H1 (cell line): ENCODE results near the gene HOXA13. TPM values are rescaled to one million over a fixed set of nuclear protein-coding genes. Genes with fewer than 3 reads are reported as not detected.

ENCODE experiments used
- CTCF ChIA-PET: fragments of 300-600 bp; sonication (Branson Sonifier 250); formaldehyde crosslinking; loops from one replicate; lab custom pipeline; 2021; ENCODE audit not compliant: partially characterized antibody; lab: Charles Lee
- POLR2A ChIA-PET: fragments of 300-600 bp; sonication (Branson Sonifier 250); formaldehyde crosslinking; loops from one replicate; lab custom pipeline; 2021; ENCODE audit warnings: inconsistent platforms; ENCODE audit not compliant: partially characterized antibody; lab: Charles Lee
- DNase-seq, 2 experiments: peaks; one replicate each; pipeline versions ENCODE4 v3.0.0 to v3.0.0-alpha.2; 2010 to 2022; ENCODE audit warnings: low spot score in 2 of 2, low read depth in 1 of 2, mixed read lengths in 1 of 2
- FAIRE-seq: peaks from 2 replicates; lab custom pipeline; 2011; peaks lifted over from hg19 to GRCh38; lab: Jason Lieb, UNC
- H2AFZ ChIP-seq: 2 replicates; pipeline ENCODE4 v1.8.1; 2012; ENCODE audit warnings: low read length, inconsistent platforms
- H2AK5ac ChIP-seq: 2 replicates; pipeline ENCODE4 v1.6.1; 2013; ENCODE audit warnings: low read depth, low read length
- H2BK120ac ChIP-seq: replicated peaks from 2 replicates; pipeline ENCODE3; 2013; ENCODE audit warnings: low read depth, low read length, inconsistent platforms
- H2BK12ac ChIP-seq: 2 replicates; pipeline ENCODE4 v1.6.1; 2013; ENCODE audit warnings: low read depth, low read length
- H2BK15ac ChIP-seq: 2 replicates; pipeline ENCODE4 v1.6.1; 2013; ENCODE audit warnings: low read length
- H2BK20ac ChIP-seq: 2 replicates; pipeline ENCODE4 v1.6.1; 2013; ENCODE audit warnings: low read length
- H2BK5ac ChIP-seq: 2 replicates; pipeline ENCODE4 v1.6.1; 2013; ENCODE audit warnings: low read depth, low read length
- H3K14ac ChIP-seq: 2 replicates; pipeline ENCODE4 v1.6.1; 2013; ENCODE audit warnings: inconsistent platforms; ENCODE audit not compliant: insufficient read length
- H3K18ac ChIP-seq: 2 replicates; pipeline ENCODE4 v1.6.1; 2013; ENCODE audit warnings: low read length; ENCODE audit errors: extremely low read depth
- H3K23ac ChIP-seq: 2 replicates; pipeline ENCODE4 v1.6.1; 2013; ENCODE audit warnings: inconsistent platforms; ENCODE audit not compliant: insufficient read length
- H3K23me2 ChIP-seq: 2 replicates; pipeline ENCODE4 v1.6.1; 2013; ENCODE audit warnings: low read depth, low read length
- H3K27ac ChIP-seq: 2 replicates; pipeline ENCODE4 v1.6.1; 2011; ENCODE audit warnings: low read depth, low read length, inconsistent platforms
- H3K27me3 ChIP-seq, 4 experiments: replicated peaks in 1 of 4; 1 replicate in 1 of 4; 2 replicates in 3 of 4; pipeline versions ENCODE4 v1.6.1 to v1.8.1; 2011 to 2013; ENCODE audit warnings: low read length in 3 of 4, mild to moderate bottlenecking in 3 of 4, inconsistent platforms in 2 of 4, mixed read lengths in 2 of 4, moderate library complexity in 1 of 4; ENCODE audit not compliant: control insufficient read depth in 3 of 4, insufficient read depth in 3 of 4; ENCODE audit errors: extremely low read depth in 1 of 4
- H3K36me3 ChIP-seq, 4 experiments: 2 replicates each; pipeline versions ENCODE4 v1.6.1 to v1.8.1; 2011 to 2013; ENCODE audit warnings: mild to moderate bottlenecking in 4 of 4, low read length in 3 of 4, moderate library complexity in 2 of 4, control low read depth in 1 of 4, inconsistent platforms in 1 of 4; ENCODE audit not compliant: insufficient read depth in 4 of 4, control insufficient read depth in 2 of 4
- H3K4ac ChIP-seq: replicated peaks from 2 replicates; pipeline ENCODE3; 2013; ENCODE audit warnings: low read length, low read depth, mixed read lengths, inconsistent platforms; ENCODE audit not compliant: insufficient read length
- H3K4me1 ChIP-seq, 4 experiments: replicated peaks in 1 of 4; 1 replicate in 1 of 4; 2 replicates in 3 of 4; pipeline versions ENCODE4 v1.6.1 to v1.8.1; 2011 to 2013; ENCODE audit warnings: low read length in 3 of 4, inconsistent platforms in 2 of 4, mixed read lengths in 1 of 4; ENCODE audit not compliant: insufficient read depth in 4 of 4, control insufficient read depth in 3 of 4
- H3K4me2 ChIP-seq, 2 experiments: 2 replicates each; pipeline versions ENCODE4 v1.6.1 to v1.8.1; 2011 to 2013; ENCODE audit warnings: low read depth in 2 of 2, low read length in 2 of 2, control low read depth in 1 of 2, inconsistent platforms in 1 of 2, mild to moderate bottlenecking in 1 of 2; ENCODE audit not compliant: insufficient read depth in 1 of 2
- H3K4me3 ChIP-seq, 4 experiments: fragments of 200-600, 300-600 bp in 1 of 4; sonication (generic), shearing (Covaris generic), sonication (Bioruptor Twin) in 1 of 4; 2 replicates each; pipeline versions ENCODE4 v1.5.1 to v1.8.1; 2011 to 2016; ENCODE audit warnings: low read length in 4 of 4, low read depth in 3 of 4, control low read depth in 2 of 4, inconsistent platforms in 2 of 4, mild to moderate bottlenecking in 2 of 4, mixed read lengths in 1 of 4, moderate library complexity in 1 of 4; ENCODE audit not compliant: insufficient read depth in 2 of 4; ENCODE audit errors: extremely low read depth in 1 of 4
- H3K56ac ChIP-seq: replicated peaks from 2 replicates; pipeline ENCODE3; 2013; ENCODE audit warnings: low read depth, mild to moderate bottlenecking, mixed read lengths, low read length, inconsistent platforms; ENCODE audit not compliant: insufficient read length
- H3K79me1 ChIP-seq: 2 replicates; pipeline ENCODE4 v1.6.1; 2013; ENCODE audit warnings: low read depth, low read length, control low read depth
- H3K79me2 ChIP-seq, 2 experiments: 2 replicates each; pipeline versions ENCODE4 v1.6.1 to v1.8.1; 2012 to 2013; ENCODE audit warnings: low read length in 2 of 2, mild to moderate bottlenecking in 2 of 2, inconsistent platforms in 1 of 2; ENCODE audit not compliant: insufficient read depth in 2 of 2, control insufficient read depth in 1 of 2
- H3K9ac ChIP-seq, 4 experiments: replicated peaks in 1 of 4; 1 replicate in 1 of 4; 2 replicates in 3 of 4; pipeline versions ENCODE4 v1.6.1 to v1.8.1; 2011 to 2013; ENCODE audit warnings: low read depth in 3 of 4, low read length in 3 of 4, control low read depth in 2 of 4, mild to moderate bottlenecking in 2 of 4, moderate library complexity in 2 of 4, inconsistent platforms in 1 of 4; ENCODE audit errors: extremely low read depth in 1 of 4
- H3K9me3 ChIP-seq, 2 experiments: 2 replicates each; pipeline versions ENCODE4 v1.6.1 to v1.8.1; 2012 to 2013; ENCODE audit warnings: mild to moderate bottlenecking in 2 of 2, moderate library complexity in 2 of 2, control low read depth in 1 of 2, inconsistent platforms in 1 of 2, low read depth in 1 of 2, low read length in 1 of 2, mixed read lengths in 1 of 2; ENCODE audit not compliant: insufficient read depth in 2 of 2
- H4K20me1 ChIP-seq, 2 experiments: replicated peaks in 1 of 2; 2 replicates each; pipeline versions ENCODE3 to v1.8.1; 2011 to 2013; ENCODE audit warnings: inconsistent platforms in 2 of 2, low read length in 2 of 2, mild to moderate bottlenecking in 1 of 2; ENCODE audit not compliant: insufficient read depth in 2 of 2, control insufficient read depth in 1 of 2
- H4K5ac ChIP-seq: 2 replicates; pipeline ENCODE4 v1.6.1; 2013; ENCODE audit warnings: low read length, low read depth, mixed read lengths, inconsistent platforms; ENCODE audit not compliant: insufficient read length
- H4K8ac ChIP-seq: 2 replicates; pipeline ENCODE4 v1.8.0; 2013; ENCODE audit warnings: mild to moderate bottlenecking, moderate library complexity, low read length, inconsistent platforms; ENCODE audit not compliant: insufficient read depth; ENCODE audit errors: extremely low read depth
- H4K91ac ChIP-seq: replicated peaks from 2 replicates; pipeline ENCODE3; 2013; ENCODE audit warnings: low read length, mixed read lengths, inconsistent platforms; ENCODE audit not compliant: insufficient read length
- FOSL1 ChIP-seq: IDR thresholded peaks from 2 replicates; pipeline ENCODE4 v1.6.1; 2011; ENCODE audit warnings: mild to moderate bottlenecking, low read depth, low read length, moderate library complexity; ENCODE audit not compliant: insufficient read depth
- GTF2F1 ChIP-seq: IDR thresholded peaks from 2 replicates; pipeline ENCODE4 v1.6.1; 2012; ENCODE audit warnings: low read depth, low read length, improper control_type of control experiment, borderline replicate concordance
- POLR2A ChIP-seq, 2 experiments: IDR thresholded peaks; 1 replicate in 1 of 2; 2 replicates in 1 of 2; pipeline ENCODE4 v1.6.1; 2011; ENCODE audit warnings: low read depth in 2 of 2, low read length in 2 of 2, mild to moderate bottlenecking in 2 of 2; ENCODE audit errors: control extremely low read depth in 1 of 2
- SAP30 ChIP-seq: fragments of 300-600 bp; sonication (generic); IDR thresholded peaks from 2 replicates; pipeline ENCODE4 v1.7.1; 2012; ENCODE audit warnings: low read length, moderate library complexity, mild to moderate bottlenecking, inconsistent platforms; ENCODE audit not compliant: insufficient read depth, insufficient replicate concordance
- SIRT6 ChIP-seq: IDR thresholded peaks from one replicate; pipeline ENCODE4 v1.7.1; 2012; ENCODE audit warnings: low read length, inconsistent platforms
- TAF7 ChIP-seq: optimal IDR thresholded peaks from 2 replicates; pipeline ENCODE3; 2011; ENCODE audit warnings: low read depth, mild to moderate bottlenecking, inconsistent platforms, low read length, moderate library complexity, borderline replicate concordance
- WGBS, 2 experiments: shearing (Covaris generic) in 1 of 2; methylation state at CpG; one replicate each; pipeline versions ENCODE4 v1.1.6 to v1.1.7; 2013 to 2015; ENCODE audit warnings: low lambda C conversion rate in 2 of 2, mixed read lengths in 2 of 2, inconsistent platforms in 1 of 2, low coverage in 1 of 2, missing lambda C conversion rate in 1 of 2; ENCODE audit not compliant: insufficient replicate concordance in 2 of 2, insufficient coverage in 1 of 2, insufficient read length in 1 of 2; ENCODE audit errors: extremely low coverage in 1 of 2, missing lambda C conversion rate in 1 of 2; 5-methylcytosine and 5-hydroxymethylcytosine counted together
- polyA plus RNA-seq, 7 experiments: library from polyadenylated mRNA; depleted of rRNA in 3 of 7; stranded (reverse) in 5 of 7; unstranded in 2 of 7; fragments of >200 nt in 5 of 7; fragments of 200-250 nt in 2 of 7; gene quantifications; 1 replicate in 5 of 7; 2 replicates in 1 of 7; 4 replicates in 1 of 7; pipeline versions ENCODE4 v1.2.1 to v1.2.3, GENCODE V29; 2011 to 2013; ENCODE audit warnings: missing spikeins in 2 of 7, mixed read lengths in 2 of 7
- total RNA-seq: library from RNA; stranded (reverse); fragmentation: NEBNext Ultra II Directional; extraction: Animal tissue kit (Norgen Biotek cat#: 25700); gene quantifications from 2 replicates; pipeline ENCODE4 v1.2.1, GENCODE V29; 2021
- TF ChIP-seq, protein P1 (sequence below), 3 experiments: IDR thresholded peaks; 1 replicate in 2 of 3; 2 replicates in 1 of 3; pipeline versions ENCODE4 v1.5.1 to v1.6.1; 2011; ENCODE audit warnings: low read length in 3 of 3, mild to moderate bottlenecking in 3 of 3, inconsistent platforms in 2 of 3, low read depth in 1 of 3, moderate library complexity in 1 of 3; ENCODE audit not compliant: insufficient read depth in 1 of 3; ENCODE audit errors: control extremely low read depth in 1 of 3

Gene HOXA13
- total and polyA plus RNA-seq, 2 of the 8 experiments (the other 6 are each of a cell fraction or from before 2014, with no cell fraction given): not detected

DNA sequence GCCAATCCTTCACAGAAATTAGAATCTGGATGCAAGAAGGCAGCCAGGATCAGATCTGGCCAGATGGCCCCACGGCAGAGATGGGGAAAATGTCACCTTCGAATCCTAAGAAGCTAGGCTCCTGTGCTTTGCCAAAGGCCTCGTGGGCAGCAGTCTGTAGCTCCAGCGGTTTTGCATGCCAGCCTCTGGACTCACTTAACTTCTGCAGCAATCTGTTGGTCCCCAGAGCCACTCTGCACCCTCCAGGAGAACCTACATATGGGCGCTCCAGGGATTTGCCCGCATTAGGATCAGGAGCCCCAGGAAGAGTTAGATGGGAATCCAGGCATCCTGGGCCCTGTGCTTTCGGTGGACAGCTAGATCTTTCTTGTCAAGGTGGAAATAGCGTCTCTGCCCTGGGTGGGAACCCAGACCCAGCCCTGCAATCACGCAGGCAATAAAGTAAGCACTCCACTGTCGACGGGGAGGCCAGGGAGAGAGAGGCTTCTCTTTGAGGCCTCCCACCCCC is 10.1 kb upstream of the HOXA13 start:
- peaks cover 15 to 33% of the 10 kb centered on the region in 2 experiments for H4K20me1 ChIP-seq
- H3K79me2 ChIP-seq: no peaks in the 10 kb centered on the region
- no peak overlapping the region for H3K14ac ChIP-seq
- H3K79me1 ChIP-seq: no peaks in the 10 kb centered on the region
- H3K23ac ChIP-seq: no peak overlapping the region
- WGBS, 2 experiments: 47% methylated on average over 11 of the region's 11 CpGs; no CpG with 5 or more reads in 1 of the 2 experiments
- H2BK5ac ChIP-seq: no peak overlapping the region
- no peak overlapping the region for H4K5ac ChIP-seq
- no peak overlapping the region for H3K4me3 ChIP-seq
- H3K18ac ChIP-seq: no peak overlapping the region
- H2BK120ac ChIP-seq: no peak overlapping the region
- H2BK15ac ChIP-seq: no peak overlapping the region
- DNase-seq: no peak
- H4K8ac ChIP-seq: no peak overlapping the region
- H3K4me2 ChIP-seq: no peak overlapping the region
- H2BK12ac ChIP-seq: no peak overlapping the region
- H2AK5ac ChIP-seq: no peak overlapping the region
- no peak overlapping the region for H3K4ac ChIP-seq
- peaks cover 96 to 100% (median 99%) of the 10 kb centered on the region in 4 experiments for H3K27me3 ChIP-seq
- no peak overlapping the region for H2BK20ac ChIP-seq
- H3K4me1 ChIP-seq: peaks cover 6 to 17% (median 12%) of the 10 kb centered on the region in 4 experiments
- no peak for TF ChIP-seq FOSL1
- no peak for TF ChIP-seq SAP30
- TF ChIP-seq GTF2F1: no peak
- TF ChIP-seq SIRT6: no peak
- TF ChIP-seq TAF7: no peak
- no peak for TF ChIP-seq POLR2A (IDR thresholded peaks at IDR 0.05; ENCODE audit: control extremely low read depth in 1 of 2, low read depth in 2 of 2, low read length in 2 of 2)
- TF ChIP-seq, protein P1, sequence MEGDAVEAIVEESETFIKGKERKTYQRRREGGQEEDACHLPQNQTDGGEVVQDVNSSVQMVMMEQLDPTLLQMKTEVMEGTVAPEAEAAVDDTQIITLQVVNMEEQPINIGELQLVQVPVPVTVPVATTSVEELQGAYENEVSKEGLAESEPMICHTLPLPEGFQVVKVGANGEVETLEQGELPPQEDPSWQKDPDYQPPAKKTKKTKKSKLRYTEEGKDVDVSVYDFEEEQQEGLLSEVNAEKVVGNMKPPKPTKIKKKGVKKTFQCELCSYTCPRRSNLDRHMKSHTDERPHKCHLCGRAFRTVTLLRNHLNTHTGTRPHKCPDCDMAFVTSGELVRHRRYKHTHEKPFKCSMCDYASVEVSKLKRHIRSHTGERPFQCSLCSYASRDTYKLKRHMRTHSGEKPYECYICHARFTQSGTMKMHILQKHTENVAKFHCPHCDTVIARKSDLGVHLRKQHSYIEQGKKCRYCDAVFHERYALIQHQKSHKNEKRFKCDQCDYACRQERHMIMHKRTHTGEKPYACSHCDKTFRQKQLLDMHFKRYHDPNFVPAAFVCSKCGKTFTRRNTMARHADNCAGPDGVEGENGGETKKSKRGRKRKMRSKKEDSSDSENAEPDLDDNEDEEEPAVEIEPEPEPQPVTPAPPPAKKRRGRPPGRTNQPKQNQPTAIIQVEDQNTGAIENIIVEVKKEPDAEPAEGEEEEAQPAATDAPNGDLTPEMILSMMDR (IDR thresholded peaks at IDR 0.05; ENCODE audit: control extremely low read depth in 1 of 3, insufficient read depth in 1 of 3, low read depth in 1 of 3, low read length in 3 of 3): no peak
- peaks cover 0 to 5% (median 0%) of the 10 kb centered on the region in 4 experiments; a peak in 1 of 8 replicates for H3K36me3 ChIP-seq
- no peak overlapping the region for H2AFZ ChIP-seq
- H3K56ac ChIP-seq: no peak overlapping the region
- H3K9me3 ChIP-seq: no peaks in the 10 kb centered on the region
- no peaks in the 10 kb centered on the region; the same call in 1 of the 2 replicates for H3K23me2 ChIP-seq
- ChIA-PET POLR2A (interaction anchor here (1.0 kb wide), 1 partner anchor 17 kb away, joined by 3 read pairs; no protein-coding TSS in a partner anchor), CTCF (interaction anchor here (0.7 to 6.6 kb wide), 31 partner anchors 8 to 883 kb away, joined by 3 to 64 read pairs (median 4); partner anchors contain the start of genes EVX1, HOXA11, HOXA13 and HOXA7)
- FAIRE-seq: no peak
- H4K91ac ChIP-seq: no peak overlapping the region
- no peak overlapping the region for H3K27ac ChIP-seq
- no peak overlapping the region for H3K9ac ChIP-seq
